GM18511 (cell line): ENCODE results near the gene IFI27.
"Not testable (repeated sequence)": the region's sequence is repeated elsewhere in the genome, so short reads cannot be mapped to it uniquely, and the experiment has no call there.

Source experiments
- ATAC-seq: cut with Tn5 transposase; IDR thresholded peaks from one replicate; pipeline ENCODE4 v1.9.1; 2021; ENCODE audit warnings: mild to moderate bottlenecking, moderate library complexity; ENCODE audit not compliant: unreplicated experiment

Gene IFI27

GRCh38 chr14:94110552-94111181 lies at the start of gene IFI27:
IFI27 (plus strand) TSS chr14:94110736.
- no peak for ATAC-seq

DNA sequence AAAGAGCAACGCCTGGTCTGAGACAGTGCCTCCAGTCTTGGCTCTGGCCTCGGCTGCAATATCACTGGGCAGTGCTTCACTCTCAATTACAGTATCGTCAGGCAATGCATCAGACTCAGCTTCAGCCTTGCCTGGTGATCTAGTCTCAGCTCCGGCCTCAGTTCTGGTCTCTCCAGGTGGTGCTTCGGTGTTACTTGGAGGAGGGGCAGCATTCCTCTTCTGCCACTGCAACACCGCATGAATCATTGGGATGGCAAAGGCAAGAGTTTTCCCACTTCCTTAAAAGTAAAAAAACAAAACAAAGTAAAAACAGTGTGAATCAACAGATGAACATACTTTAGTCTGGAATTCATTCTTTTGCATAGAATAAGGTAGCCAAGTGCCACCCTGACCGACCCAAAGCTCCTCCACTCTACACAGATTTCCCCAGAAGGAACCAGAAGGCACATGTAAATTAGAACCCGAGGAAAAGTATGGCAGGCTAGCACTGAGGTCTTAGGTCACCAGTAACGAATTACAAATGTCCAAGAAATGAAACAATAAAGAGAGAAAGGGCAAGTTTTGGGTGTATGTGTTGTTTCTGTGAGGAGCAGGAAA lies 48.1 kb upstream of the IFI27 start:
- no peak for ATAC-seq

GRCh38 chr14:94066089-94066676 lies 44.4 kb upstream of the IFI27 start:
- no peak for ATAC-seq

- ATAC-seq = not testable (repeated sequence)
These were observed 38.5 kb upstream of the IFI27 start for GRCh38 chr14:94072076-94072475.

DNA sequence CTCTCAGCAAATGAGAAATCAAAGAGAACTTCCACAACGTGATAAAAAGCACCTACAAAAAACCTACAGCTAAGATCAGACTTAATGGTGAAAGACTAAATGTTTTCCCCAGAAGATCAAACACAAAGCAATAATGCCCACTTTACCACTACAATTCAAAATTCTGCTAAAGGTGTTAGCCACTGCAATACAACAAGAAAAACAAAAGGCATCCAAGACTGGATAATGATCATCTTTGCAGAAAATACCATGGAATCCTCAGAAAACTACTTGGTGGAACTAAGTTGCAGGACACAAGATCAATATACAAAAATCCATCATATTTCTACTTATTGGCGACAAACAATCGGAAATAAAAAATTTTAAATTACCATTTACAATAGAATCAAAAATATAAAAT lies 36.0 kb upstream of the IFI27 start:
- ATAC-seq = no peak

GRCh38 chr14:94075008-94075407 lies 35.5 kb upstream of the IFI27 start:
- no peak for ATAC-seq

GRCh38 chr14:94077111-94077821 lies 33.3 kb upstream of the IFI27 start:
- ATAC-seq = no peak

GRCh38 chr14:94077823-94078222 lies 32.7 kb upstream of the IFI27 start:
- no peak for ATAC-seq

- ATAC-seq = no peak
These were observed 30.5 kb upstream of the IFI27 start for GRCh38 chr14:94079891-94080620.

- peak; percentile 97 for ATAC-seq
These were observed 29.7 kb upstream of the IFI27 start, which contains the start of the genes DDX24 and IFI27L1 for GRCh38 chr14:94080621-94081385. DDX24 (minus strand) TSS chr14:94081202; CDS start chr14:94079742, 1,460 bp downstream. IFI27L1 (plus strand) TSS chr14:94081310; CDS start chr14:94096938, 15,628 bp downstream.

- ATAC-seq = peak; percentile 38
These were observed 29.1 kb upstream of the IFI27 start for GRCh38 chr14:94081386-94081820.

GRCh38 chr14:94087891-94088290 lies 22.6 kb upstream of the IFI27 start:
- ATAC-seq = no peak

- ATAC-seq = no peak
These were observed 22.0 kb upstream of the IFI27 start for GRCh38 chr14:94088516-94088915.

DNA sequence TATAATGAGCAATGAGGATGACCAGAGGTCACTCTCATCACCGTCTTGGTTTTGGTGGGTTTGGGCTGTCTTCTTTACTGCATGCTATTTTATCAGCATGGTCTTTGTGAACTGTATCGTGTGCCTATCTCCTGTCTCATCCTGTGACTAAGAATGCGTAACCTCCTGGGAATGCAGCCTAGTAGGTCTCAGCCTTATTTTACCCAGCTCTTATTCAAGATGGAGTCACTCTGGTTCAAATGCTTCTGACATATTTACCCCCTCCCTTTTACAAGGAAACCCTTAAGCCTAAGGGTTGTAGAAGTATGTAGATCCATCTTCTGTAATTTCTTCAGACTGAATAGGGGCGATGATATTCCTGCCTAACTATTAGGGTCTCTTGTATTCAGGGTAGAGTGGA lies 21.1 kb upstream of the IFI27 start:
- no peak for ATAC-seq

- no peak for ATAC-seq
These were observed 17.1 kb upstream of the IFI27 start for GRCh38 chr14:94093418-94093817.

- no peak for ATAC-seq
These were observed 13.4 kb upstream of the IFI27 start for GRCh38 chr14:94097091-94097490.

GRCh38 chr14:94098326-94098992 lies 12.1 kb upstream of the IFI27 start:
- no peak for ATAC-seq

GRCh38 chr14:94099006-94099405 lies 11.5 kb upstream of the IFI27 start:
- no peak for ATAC-seq

GRCh38 chr14:94100847-94101246 lies 9.7 kb upstream of the IFI27 start:
- no peak for ATAC-seq

DNA sequence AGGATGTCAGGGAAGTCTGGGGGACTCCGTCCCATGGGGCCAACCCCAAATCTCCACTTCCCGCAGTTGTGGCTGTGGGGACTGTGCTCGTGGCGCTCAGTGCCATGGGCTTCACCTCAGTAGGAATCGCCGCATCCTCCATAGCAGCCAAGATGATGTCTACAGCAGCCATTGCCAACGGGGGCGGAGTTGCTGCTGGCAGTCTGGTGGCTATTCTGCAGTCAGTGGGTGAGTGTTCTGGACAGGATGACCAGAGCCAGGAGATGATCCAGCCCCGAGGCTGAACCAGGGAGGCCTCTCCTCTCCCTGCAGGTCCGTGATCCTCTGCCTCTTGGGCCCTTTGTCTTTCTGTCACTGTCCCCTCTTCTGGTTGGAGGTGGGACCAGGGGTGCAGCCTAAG lies 8.8 kb upstream of the IFI27 start:
- no peak for ATAC-seq
